HG02870 (cell line): ENCODE measurements around the gene SLC13A5.
"Not testable (repeated sequence)": the region's sequence is repeated elsewhere in the genome, so short reads cannot be mapped to it uniquely, and the experiment has no call there.

Experiments
- ATAC-seq: cut with Tn5 transposase; IDR thresholded peaks from one replicate; pipeline ENCODE4 v1.9.1; 2021; ENCODE audit warnings: mild to moderate bottlenecking, moderate library complexity; ENCODE audit not compliant: unreplicated experiment

Gene SLC13A5

DNA sequence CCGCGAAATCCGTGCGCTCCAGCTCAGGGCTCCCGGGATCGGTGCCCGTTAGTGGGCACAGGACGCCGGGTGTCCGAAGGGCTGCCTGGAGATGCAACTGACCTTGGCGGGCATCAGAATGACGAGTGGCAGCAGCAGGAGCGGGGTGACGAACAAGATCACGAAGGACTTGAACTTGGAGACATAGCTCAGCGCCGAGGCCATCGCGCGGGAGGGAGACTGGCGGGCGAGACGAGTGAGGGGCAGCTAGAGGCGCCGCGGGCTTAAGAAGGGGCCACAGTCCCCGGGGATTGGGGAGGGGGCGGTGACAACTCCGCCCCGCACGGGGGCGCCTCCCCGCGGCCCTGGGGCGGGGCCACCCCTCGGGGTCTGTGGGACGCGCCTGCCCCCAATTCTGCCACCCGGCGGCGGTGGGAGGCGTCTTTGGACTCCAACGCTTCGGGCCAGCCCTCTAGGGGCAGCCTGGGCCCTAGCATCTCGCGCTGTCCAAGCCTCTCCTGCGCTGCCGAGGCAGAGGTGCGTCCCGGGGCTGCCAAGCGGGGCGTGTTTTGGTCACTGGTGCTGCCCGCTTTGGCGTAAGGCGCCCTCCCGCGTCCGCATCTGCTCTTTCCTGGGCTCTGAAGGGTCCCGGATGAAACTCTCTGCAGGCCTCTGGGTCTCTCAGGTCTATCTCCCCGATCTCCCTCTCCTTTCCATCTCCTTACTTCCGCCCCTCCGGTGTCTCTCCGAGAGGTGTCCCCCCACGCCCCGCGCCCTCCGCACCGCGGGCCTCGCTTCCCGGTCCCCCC, at the start of gene SLC13A5:
Gene SLC13A5, minus strand, starts transcription at position 240 of the 788 bp plus-strand sequence. Its CDS starts 36 bp downstream, at position 204.
- no peak for ATAC-seq

- no peak for ATAC-seq
These were observed 48.6 kb upstream of the SLC13A5 start for GRCh38 chr17:6761779-6762178.

- ATAC-seq = no peak
These were observed 44.6 kb upstream of the SLC13A5 start for GRCh38 chr17:6757747-6758146.

GRCh38 chr17:6756425-6757031, 43.4 kb upstream of the SLC13A5 start:
- ATAC-seq = no peak

DNA sequence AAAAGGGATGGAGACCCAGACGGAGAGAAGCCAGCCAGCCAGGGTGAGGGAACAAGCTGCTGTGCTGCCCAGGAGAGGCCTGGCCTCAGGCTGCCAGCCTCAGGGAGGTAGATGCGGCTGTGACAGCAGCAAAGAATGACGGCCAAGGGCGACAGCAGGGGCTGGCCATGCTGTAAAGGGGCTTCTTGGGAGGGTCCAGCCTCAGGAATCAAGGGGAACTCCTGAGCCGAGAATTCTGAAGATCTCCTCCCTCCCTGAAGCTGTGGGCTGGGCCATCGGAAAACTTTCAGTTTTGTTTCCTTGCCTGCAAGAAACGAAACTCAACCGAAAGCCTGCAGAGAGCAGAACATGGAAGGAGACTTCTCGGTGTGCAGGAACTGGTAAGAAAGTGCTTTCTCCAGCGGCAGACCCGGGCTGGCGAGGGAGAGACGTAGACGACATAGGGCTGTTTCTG, 42.6 kb upstream of the SLC13A5 start, which contains the start of gene XAF1:
Gene XAF1, plus strand, starts transcription at position 316 of the 454 bp plus-strand sequence. Its CDS starts 33 bp downstream, at position 349.
- no peak for ATAC-seq

DNA sequence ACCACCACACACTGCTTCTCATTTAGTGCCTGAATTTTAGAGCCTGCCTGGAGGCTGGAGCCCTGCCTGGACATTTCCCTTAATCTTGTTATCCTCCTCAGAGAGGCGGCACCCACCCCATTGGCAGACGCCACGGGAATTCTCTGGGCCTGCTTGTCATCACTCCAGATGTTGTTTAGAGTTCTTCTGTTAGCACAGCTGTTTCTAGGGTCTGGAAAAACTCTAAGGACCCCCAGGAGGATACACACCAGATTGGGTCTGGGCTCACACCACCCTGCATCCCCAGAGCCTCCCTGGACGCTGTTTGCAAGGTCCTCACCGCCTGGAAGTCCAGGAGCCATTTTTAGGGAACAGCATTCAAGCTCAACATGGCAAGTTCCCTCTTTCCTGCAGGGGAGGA, 42.1 kb upstream of the SLC13A5 start:
- no peak for ATAC-seq

DNA sequence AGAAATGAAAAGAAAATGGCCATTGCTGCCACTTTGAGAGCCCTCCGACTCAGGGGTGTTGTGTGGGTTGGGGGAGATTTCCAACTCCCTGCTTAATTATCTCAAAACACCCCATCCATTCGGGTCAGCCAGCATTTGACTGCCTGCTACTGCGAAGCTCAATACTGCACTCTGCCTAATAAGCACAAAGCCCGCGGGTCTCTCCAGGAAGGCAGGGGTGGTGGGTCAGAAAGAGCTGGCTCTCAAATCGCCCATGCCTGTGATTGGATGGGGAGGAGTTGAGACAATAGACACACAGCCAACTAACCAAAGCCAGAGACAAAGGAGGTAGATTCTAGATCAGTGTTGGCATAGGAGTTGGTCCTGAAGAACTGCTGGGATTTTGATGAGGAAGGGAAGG, 40.4 kb upstream of the SLC13A5 start:
- no peak for ATAC-seq

DNA sequence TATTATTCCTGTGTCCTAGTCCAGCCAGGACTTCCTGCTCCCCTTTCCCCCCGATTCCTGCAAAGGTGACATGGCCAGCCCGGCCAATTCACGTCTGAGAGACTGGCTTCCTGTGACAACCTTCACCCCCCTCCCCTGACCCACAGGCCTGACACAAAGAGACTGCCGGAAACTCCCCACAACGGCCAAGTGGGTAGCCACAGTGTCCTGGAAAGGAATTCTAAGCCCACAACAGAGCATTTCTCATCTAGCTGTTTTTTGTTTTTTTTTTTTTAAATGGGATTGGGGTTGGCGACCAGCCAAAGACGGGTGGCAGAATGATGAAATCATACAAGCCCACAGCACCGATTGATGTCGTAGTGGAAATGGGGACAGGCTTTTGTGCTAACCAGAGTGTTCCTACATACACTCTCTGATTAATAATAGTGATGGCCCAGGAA, 39.9 kb upstream of the SLC13A5 start:
- no peak for ATAC-seq

DNA sequence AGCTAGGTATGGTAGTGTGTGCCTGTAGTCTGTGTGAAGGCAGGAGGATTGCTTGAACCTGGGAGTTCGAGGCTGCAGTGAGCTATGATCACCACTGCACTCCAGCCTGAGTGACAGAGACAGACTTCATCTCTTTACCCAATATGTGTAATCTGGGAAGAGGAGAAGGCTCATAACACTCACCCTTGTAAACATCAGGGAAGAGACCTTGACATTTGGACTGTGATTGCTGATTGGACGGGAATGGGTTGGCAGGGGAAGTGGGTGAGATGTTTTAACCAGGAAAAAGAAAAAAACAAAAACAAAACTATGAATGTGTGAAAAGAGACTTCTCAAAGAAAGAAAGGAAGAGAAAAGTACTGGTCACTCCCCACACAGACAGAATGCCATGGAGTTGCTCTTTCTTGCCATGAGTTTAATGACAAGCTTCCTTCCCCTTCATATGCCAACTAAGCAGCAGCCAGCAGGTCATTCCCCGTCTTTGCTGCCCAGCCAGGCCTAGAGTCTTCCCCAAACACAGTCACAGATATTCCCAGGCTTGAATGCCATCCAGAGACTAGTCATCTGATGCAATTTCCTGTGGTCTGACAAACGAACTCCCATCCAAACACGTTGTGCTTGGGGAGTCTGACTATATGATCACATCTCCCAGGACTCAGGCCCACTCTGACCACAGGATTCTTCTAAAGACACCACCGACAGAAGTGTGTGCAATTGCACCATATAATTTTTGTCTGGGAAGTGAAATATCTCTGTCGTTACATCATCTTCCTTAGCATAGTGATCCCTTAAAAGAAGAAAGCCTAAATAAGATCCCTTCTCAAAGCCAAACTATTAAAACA, 39.1 kb upstream of the SLC13A5 start:
- ATAC-seq = no peak

DNA sequence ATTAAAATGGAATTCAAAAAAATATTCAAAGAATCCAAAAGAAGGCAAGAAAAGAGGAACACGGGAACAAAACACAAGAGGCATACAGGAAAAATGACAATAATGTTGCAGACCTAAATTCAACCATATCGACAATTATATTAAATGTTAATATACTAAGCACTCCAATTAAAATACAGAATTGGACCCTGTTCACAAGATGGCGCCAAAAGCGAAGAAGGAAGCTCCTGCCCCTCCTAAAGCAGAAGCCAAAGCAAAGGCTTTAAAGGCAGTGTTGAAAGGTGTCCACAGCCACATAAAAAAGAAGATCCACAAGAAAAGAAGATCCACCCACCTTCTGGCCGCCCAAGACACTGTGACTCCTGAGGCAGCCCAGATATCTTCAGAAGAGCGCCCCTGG, 36.4 kb upstream of the SLC13A5 start:
- no peak for ATAC-seq

DNA sequence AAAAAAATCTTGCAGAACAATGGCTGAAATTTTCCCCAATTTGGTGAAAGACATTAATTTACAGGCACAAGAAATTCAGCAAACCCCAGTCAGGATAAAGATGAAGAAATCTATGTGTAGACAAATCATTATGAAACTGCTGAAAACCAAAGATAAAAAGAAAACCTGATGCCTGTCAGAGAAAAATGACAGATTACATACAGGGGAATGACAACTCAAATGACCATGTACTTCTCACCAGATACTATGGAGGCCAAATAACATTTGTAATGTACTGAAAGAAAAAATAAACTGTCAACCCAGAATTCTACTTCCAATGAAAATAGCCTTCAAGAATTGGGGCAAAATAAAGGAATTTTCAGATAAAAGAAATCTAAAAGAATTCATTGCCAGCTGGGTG, 35.4 kb upstream of the SLC13A5 start:
- ATAC-seq = no peak

DNA sequence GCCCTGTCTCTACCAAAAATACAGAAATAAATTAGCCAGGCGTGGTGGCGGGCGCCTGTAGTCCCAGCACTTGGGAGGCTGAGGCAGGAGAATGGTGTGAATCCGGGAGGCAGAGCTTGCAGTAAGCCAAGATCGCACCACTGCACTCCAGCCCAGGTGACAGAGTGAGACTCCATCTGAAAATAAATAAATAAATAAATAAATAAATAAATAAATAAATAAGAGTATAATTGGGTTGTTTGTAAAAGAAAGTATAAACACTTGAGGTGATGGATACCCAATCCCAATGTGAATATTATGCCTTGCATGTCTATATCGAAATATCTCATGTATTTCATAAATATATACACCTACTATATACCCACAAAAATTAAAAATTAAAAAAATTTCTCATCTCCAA, 33.5 kb upstream of the SLC13A5 start:
- ATAC-seq = not testable (repeated sequence)

DNA sequence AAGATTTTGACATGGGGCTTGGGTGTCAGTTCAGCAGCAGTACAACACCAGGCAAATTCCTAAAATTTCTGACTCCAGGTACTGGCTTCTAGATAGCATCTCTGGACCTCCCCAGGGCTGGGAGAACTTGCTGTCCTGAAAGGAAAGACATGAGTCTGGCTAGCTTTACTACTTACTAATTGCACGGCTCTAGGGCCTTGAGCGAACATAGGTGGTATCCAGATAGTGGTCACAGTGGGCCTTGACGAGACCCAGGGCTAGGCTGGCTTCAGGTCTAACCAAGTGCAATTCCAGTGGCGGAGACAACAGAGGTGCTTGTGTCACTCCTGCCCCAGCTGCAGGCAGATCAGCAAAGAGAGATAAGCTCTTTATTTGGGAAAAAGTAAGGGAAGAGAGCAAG, 16.4 kb upstream of the SLC13A5 start:
- ATAC-seq = no peak

GRCh38 chr17:6724009-6724408, 10.8 kb upstream of the SLC13A5 start:
- ATAC-seq = no peak

DNA sequence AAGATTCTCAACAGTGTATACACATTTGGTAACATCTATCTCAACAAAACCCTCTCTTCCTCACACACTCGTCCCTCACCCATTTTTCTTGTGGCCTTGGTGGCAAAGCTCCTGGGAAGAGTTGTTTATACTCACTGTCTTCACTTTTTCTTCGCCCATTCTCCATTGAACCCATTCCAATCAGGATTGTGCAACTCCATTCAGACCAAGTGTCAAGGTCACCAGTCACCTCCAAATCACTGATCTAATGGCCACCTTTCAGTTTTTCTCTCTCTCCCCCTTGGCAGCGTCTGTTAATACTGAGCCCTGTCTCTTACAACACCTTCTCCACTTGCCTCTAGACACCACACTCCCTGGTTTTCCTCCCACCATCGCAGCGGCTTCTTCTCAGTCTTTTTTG, 8.6 kb upstream of the SLC13A5 start:
- ATAC-seq = no peak

GRCh38 chr17:6716736-6717135, 3.6 kb upstream of the SLC13A5 start:
- ATAC-seq = no peak

- ATAC-seq = no peak
These were observed 1.2 kb upstream of the SLC13A5 start for GRCh38 chr17:6714315-6714874.

GRCh38 chr17:6713918-6714271, 726 bp upstream of the SLC13A5 start:
- ATAC-seq = no peak

DNA sequence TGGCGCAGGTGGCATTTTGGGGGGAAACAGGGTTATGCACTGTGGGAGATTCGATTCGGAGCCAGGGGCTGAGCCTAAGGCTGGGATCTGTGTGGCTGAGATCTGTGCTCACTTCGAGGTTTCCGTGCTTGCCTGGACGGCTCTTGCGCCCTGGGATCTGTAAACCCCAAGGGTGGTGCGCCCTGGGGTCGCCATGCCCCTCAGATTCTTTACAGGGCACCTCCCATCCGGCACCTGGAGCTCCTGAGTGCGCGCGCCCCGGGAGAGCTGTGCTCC, 377 bp downstream of the SLC13A5 start:
- no peak for ATAC-seq

GRCh38 chr17:6712058-6712853, 913 bp downstream of the SLC13A5 start:
- ATAC-seq = no peak

- ATAC-seq = no peak
These were observed 1.5 kb downstream of the SLC13A5 start for GRCh38 chr17:6711681-6712057.
